Urothelium cell line (cell line): ENCODE data around the gene TENM3.

Experiments used
- DNase-seq: peaks from one replicate; pipeline ENCODE4 v3.0.0; 2011; ENCODE audit warnings: low spot score, mixed read lengths
- FAIRE-seq: peaks from 2 replicates; lab custom pipeline; 2011; peaks lifted over from hg19 to GRCh38; lab: Jason Lieb, UNC

TENM3 gene

DNA sequence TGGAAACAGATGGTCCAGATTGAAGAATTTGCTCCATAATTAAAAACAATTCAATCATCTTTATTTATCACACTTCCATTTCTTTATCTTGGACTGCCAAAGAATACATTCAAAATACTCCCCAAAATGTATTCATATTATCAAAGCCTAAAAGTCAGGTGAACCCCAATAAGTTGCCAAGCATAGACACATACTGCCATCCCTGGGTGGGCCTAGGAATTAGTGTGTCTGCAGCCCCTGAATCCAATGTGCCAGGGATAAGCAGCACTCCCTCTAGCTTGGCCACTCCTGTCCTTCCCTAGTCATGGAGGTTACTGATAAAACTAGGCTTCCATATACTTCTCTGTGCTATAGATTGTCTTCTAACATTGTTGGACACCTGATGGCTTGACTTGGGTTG is 199.9 kb downstream of the TENM3 start:
- DNase-seq (no peak), FAIRE-seq (no peak)

DNA sequence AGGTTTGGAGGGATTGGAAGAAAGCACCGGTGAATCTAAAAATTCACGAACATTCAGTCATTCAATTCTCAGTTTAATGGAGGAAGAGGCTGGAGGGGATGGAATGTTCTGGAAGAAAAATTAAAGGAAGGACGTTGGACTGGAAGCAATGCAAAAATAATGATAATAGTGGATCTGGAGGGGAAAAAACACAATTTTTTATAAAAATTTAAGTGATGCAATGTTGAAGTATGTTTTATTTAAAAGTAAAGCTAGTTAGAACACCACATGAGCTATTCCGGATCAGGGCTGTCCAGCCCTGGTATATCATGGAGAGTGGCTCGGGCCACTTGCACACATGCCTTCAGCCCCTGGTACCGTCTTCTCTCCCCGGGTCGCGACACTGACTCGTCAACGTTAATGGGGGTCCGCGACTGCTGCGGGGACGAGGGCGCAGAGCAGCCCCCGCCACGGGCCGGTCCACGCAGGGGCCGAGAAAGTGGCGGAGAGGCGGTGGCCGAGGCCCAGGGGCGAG is 204.6 kb downstream of the TENM3 start:
- FAIRE-seq (no peak), DNase-seq (peak; percentile 27)

DNA sequence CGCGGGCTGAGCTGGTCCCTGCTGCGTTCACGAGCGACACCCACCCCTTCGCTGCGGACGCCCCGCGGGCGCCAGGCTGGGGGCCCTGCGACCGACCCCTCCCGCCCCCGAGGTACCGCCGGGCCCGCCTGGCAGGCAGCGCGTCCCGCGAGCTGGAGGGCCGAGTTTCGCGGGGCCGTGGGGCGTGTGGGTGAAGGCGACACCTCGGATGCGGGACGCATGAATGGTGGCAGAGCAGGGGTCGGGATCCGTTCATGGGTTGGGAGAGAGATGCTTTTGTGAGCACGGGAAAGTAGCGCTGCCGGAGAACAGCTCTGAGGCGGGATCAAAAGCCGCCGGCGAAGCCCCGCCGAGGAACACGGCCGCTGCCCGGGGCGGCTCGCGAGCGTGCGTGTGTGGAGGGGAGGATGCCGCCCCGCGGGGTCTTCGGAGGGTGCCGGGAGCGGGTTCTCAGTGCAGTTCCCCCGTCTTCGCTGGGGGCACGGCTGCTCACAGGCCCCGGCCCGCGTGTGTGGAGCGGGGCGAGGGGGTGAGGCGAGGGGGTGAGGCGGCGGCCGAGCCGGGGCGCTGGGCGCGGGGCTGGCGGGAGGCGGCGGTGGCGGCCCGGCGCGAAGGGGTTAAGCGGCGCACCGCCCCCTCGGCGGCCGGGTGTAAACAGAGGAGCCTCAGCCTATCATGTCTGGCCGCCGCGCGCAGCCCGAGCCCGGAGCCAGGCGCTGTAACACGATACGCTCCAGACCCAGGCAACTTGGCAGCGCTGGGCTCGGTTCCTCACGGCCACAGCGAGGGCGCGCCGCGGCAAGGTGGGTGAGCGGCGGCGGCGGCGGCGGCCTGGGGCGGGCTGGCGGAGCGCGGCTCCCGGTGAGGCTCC is 205.3 kb downstream of the TENM3 start:
- DNase-seq (peak; percentile 95), FAIRE-seq (no peak)

DNA sequence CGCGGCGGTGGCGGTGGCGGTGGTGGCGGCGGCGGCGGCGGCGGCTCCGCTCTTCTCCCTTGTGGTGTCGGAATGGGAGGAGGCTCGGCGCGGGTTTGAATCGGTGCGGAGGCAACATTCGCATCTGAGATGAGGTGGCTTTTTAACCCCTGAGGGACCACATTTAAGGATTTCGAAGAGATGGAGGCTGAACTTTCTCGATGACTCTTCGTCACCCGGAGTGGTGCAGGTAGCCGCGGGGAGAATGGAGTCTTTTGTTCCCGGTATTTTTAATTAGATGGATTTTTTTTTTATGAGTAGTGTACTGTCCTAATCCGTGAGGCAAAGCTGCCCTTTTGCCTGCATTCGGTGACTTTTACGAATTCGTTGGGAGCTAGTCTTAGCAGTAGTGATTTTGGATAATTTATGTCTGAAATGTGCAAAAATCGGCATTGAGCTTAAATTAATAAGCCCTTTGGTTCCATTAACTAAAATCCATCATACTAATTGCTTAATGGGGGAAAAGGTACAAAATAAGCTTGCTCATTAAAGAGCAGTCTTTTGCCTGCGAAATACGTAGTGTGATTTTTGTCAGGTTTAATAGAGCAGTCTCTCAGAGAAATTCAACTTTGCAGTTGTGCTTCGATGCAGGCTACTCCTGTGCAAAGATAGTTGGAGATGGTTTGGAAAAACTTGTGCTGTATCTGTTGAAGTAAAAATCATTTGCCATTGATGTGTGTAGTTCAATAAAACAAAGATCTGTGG is 206.2 kb downstream of the TENM3 start:
- FAIRE-seq (no peak), DNase-seq (peak; percentile 56)

DNA sequence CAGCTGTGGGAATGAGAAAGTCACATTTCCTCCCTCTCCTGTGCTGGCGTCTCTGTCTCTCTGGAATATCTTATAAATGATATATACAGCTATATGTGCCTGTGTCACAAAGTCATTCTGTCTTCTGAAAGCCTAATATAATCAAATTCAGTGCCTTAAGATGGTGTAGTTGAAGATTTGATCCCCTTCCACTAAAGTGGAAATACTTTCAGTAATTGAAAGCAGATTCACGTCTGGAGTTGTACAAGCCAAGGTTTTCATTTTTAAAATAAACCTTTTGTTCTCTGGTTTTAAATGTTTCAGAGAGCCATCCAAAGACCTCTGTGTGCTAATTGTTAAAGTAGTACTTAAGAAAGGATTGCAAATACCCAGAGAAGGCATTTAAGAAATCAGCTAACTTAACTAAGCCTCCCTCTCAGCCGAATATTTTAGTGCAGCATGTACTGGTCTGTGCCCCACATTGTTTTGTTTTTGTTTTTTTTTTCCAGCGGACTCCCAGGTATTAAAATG is 206.8 kb downstream of the TENM3 start:
- no peak for FAIRE-seq
- DNase-seq, result no peak

DNA sequence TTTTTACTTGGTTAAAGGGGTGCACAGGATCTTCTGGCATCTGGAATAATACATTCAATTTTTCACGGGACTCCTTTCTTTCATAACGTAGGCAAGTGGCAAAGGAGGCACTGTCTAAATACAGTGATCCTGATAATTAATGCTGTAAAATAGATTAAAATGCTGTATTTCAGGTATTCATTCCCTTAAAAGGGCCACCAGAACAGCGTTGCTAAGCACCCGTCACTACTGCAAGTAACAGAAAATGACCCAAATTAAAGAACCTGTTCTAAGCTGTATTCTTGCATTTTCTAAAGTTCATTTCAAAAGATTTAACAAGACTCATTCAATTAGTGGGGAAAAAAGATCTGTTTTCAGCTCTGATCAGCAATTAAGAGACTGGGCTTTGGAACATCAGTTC is 208.2 kb downstream of the TENM3 start:
- no peak for DNase-seq
- FAIRE-seq, result no peak

DNA sequence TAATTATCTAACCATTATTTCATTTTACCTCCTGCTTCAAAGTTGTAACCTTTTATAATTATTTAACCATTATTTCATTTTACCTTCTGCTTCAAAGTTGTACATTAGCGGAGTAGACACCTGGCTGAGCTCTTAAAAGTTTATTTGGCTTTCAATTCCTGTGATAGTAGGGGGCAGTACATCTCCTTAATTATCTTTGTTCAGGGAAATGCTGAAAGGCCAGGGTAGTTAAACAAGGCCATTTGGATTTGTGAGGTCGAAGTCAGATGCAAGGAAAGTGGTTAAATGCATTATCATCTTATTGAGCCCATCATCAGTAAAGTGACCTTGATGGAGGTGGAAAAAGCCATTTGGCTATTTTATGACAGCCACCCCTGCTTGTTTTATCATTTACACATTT is 210.6 kb downstream of the TENM3 start:
- FAIRE-seq (no peak), DNase-seq (no peak)

DNA sequence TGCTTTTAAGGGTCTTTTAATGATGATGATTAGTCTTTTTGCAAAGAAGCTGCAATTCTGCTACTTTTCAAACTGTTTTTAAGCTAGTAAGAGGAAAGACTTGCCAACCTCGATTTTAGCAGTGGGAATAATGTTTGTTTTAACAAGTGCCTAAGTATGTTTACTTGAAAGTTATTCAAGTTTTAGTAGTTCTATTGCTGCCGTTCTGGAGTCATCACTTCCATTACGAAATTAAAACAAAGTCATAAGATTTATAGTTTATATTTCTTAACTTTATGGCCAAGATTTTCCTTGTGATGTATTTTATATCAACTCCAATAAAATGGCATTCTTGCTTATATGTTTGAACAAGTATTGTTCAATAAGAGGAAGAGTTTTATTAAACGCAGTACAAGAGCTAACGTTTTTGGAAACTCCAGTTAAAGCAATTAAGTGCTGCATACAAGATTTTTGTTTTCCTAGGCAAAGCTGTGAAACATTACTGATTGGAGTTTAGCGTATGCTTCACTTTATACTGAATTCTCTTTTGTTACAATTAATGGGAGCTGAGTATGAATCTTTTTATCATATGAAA is 211.3 kb downstream of the TENM3 start:
- no peak for FAIRE-seq
- no peak for DNase-seq

DNA sequence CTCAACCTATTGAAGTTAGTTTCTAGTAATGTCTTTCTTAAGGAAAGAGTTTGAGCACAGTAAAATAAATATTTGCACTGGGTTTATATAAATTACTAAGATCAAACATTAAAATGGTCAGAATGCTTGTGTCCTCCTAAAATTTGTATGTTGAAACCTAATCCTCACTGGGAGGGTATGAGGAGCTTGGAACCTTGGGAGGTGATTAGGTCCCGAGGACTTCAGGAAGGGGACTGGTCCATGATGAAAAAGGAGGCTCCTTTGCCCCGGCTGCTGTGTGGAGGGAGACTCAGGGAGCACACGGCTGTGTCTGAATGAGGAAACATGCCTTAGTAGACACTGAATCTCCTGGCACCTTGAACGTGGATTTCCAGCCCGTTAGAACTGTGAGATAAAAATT is 221.9 kb downstream of the TENM3 start:
- no peak for FAIRE-seq
- DNase-seq, result no peak

DNA sequence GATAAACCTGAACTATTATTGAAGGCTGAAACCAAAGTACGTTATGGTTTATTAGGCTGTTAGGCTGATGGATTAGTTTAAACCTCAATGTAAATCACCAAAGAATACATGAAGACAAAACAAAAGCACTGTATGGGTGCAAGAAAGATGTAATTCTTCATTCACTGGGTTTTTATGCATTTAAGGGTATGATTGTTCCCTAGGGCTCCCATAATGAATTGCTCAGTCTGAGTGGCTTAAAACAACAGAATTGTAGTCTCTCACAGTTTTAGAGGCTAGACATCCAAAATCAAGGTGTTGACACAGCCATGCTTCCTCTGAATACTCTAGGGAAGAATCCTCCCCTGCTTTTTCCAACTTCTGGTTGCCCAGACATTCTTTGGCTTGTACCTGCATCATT is 222.8 kb downstream of the TENM3 start:
- FAIRE-seq, result no peak
- no peak for DNase-seq

DNA sequence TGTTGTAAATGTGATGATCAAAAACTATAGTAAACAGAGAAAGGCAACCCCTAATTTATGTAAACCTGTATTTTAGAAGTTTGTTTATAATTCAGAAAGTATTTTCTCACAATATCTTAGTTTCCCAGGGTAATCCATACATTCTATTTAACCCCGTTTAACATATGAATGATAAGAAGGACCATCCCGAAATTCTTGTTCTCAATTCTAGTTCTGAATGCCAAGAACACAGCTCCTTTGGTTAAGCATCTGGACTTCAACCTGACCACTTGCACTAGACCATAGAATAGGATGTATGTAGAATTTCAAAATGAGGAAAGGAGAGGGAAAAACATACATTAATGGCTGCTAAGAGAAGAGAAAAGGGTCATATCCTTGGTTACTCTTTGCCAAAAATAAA is 227.0 kb downstream of the TENM3 start:
- DNase-seq, result no peak
- no peak for FAIRE-seq

DNA sequence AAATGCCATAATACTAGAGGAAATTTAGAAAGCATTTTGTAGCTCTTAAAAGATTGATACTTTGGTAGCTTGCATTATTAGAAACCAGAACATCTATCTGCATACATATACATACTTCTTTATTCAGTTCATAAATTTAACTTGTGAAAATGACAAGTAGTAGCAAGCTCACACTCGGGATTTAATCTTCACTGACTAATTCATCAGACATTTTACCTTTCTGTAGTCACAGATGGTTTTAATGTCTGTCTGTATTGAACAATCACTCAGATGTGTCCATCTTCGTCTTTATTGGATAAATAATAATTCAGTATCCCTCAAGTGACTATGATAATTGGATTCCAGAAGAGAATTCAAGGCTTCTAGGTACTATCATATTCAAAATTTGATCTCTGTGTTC is 232.3 kb downstream of the TENM3 start:
- DNase-seq, result no peak
- no peak for FAIRE-seq

DNA sequence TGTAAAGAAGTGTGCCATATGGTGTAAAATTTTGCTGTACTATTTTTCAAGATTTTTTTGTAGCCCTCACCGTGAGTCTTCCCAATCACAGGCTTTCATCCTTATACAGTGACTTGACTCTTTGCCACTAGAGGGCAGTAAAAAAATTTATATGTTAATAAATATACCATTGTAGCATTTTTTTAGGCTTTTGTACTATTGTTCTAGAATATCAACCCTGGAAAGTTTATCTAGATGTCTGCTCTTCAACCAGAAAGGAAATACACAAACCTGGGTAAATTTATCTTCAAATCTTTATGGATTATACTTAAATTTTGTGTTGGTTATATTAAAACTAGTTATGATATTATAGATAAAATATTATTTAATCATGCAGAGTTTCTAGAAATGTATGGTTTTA is 235.3 kb downstream of the TENM3 start:
- no peak for FAIRE-seq
- peak; percentile 25 for DNase-seq

DNA sequence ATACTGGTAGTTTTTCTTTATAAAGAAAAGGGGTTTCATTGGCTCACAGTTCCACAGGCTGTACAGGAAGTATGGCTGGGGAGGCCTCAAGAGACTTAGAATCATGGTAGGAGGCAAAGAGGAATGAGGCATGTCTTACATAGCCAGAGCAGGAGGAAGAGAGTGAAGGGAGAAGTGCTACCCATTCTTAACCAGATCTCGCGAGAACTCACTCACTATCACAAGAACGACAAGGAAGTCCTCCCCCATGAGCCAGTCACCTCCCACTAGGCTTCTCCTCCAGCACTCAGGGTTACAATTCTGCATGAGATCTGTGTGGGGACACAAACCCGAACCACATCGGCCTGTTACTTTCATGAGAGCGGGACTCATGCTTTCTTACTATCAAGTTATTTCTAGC is 240.5 kb downstream of the TENM3 start:
- no peak for DNase-seq
- no peak for FAIRE-seq

DNA sequence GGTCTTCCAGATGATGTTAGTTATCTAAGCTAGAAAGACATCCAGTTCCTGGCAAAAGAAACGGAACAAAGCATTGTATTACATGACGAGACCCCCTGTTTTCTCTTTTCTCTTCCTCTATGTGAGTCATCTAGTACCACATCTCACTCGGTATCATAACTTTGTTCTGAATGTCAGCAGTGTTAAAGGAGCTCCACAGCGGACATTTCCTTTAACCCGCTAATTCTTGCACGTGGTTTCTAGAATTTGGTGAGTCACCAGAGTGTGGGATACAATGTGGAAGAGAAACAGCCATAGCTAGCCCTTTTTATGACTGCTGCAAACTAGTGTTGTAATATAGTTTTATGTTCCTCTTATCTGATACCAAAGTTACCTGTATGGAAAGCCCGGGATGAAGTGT is 243.7 kb downstream of the TENM3 start:
- DNase-seq (no peak), FAIRE-seq (no peak)

DNA sequence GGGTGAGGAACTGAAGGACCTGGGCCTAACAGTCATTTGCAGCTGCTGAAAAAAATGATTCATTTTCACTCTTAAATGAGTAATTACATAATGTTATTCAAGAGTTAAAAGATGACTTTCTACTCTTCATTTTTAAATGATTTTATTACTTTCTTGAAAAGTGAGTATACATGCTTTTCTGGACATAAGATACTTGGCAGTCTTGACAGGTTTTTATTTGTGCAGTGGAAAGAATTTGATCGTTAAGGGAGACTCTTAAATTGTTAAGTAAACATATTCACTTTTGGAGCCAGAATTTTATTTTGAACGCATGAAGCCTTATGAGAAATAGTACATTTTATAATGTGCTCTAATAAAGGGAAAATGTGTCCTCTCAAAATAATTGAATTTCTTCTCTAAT is 245.7 kb downstream of the TENM3 start:
- FAIRE-seq (no peak), DNase-seq (no peak)

DNA sequence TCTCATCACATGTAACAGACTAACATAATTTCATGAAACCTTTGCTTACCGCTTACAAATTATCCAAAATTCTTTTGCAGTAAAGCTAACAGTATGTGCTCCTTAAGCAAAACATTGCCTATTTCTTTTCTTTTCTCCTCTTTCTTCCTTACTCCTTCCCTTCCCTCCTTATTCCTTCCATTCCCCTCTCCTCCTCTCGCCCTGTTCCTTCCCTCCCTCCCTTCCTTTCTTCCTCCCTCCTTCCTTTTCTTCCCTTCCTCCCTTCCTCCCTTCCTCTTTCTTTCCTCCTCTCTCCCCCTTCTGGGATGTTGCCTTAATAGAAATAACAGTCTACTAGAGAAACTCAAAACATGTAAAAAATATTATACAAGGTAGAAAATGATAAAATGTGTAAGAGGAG is 246.4 kb downstream of the TENM3 start:
- no peak for DNase-seq
- no peak for FAIRE-seq

DNA sequence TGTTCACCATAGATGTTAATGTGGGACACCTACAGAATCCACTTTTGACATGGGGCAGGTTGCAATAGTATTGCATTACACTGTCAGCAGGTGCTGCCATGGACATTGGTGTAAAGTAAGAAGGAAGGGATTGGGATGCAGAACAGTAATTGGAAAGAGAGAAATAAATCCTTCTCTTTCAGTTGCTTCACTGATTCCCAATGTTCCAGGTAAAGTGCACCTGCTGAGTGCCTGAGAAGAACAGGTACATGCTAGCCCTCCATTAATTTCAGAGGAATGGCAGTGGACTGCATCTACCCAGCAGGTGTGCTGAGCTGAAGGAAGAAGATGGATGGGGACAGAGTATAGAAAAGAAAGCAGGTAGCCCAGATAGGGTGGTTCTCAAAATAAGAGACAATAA is 248.5 kb downstream of the TENM3 start:
- no peak for FAIRE-seq
- DNase-seq, result no peak

DNA sequence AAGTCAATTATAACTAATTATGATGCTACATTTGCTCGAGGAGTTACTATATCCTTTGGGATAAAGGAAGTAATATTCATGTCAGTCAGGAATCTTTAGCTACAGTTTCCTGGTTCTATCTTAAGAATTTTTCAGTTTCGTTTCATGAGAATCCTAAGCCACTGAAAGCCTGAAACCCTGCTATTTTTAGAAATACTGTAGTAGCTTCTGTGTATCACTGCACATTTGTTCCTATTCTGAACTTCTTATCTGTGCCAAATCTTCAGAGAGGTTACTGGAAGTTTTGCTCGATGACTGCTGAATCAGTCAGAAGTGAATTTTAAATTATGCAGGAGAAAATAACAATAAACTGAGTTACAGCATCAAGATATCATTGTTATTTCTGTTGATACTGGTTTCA is 249.2 kb downstream of the TENM3 start:
- DNase-seq (no peak), FAIRE-seq (no peak)

DNA sequence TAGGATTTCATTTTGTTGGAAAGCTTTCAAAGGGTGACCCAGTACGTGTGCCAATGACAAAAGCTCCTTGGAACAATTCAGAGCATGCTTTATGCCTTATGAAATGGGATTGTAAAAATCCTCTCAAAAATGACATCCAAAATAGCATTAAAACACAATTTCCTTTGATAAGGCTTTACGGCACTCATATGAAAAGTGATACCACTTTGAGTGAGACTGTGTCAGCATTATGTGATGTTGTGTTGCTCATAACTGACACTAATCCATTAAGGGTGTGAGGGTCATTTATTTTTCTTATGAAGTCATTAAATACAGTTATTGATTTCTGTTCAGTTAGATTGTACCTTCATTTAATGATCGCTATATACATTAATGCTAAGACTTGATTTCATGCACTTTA is 250.2 kb downstream of the TENM3 start:
- no peak for DNase-seq
- no peak for FAIRE-seq

DNA sequence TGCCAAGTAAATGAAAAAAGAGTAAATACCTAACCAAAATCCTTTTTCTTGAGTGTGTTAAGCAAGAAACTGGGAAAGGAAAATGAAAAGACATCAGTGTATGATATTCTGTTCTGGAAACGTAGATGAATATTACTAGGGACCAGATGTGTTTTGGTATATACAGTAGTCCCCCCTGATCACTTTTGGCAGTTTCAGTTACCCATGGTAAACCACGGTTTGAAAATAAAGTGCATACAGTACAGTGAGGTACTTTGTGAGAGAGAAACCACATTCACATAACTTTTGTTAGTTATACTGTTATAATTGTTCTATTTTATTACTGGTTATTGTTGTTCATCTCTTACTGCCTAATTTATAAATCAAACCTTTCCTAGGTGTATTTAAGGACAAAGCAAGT is 250.9 kb downstream of the TENM3 start:
- DNase-seq, result no peak
- FAIRE-seq, result no peak

DNA sequence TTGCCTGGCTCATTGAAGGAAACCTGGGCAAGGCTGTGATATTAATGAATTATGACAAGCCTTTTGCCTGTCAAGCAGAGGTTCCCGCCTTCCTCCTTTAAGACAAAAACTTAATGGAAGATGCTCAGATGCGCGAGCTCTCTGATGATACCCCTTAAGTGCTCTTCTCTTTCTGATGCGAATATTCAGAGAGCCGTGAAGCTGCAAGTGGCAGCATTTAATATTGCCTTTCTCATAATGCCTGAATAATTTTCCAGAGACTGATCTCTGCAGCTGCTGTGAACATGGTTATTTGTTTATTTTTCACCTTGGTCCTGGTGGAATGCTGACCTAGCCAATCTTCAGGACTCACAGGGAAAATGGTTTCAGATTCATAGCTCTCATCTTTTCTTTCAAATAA is 251.8 kb downstream of the TENM3 start:
- FAIRE-seq (no peak), DNase-seq (no peak)
